Testis (tissue), 2 donors: ENCODE data around the gene ROBO1.

Experiments used
- POLR2A ChIP-seq: fragments of 450-650 bp; IDR thresholded peaks from one replicate; pipeline ENCODE4 v1.6.1; 2017; ENCODE audit warnings: antibody characterized with exemption, mild to moderate bottlenecking, moderate library complexity
- TF ChIP-seq, protein P1 (sequence below), 3 experiments: fragments of 450-650 bp in 2 of 3; fragments of 200-600 bp in 1 of 3; sonication (generic) in 1 of 3; IDR thresholded peaks; one replicate each; pipeline ENCODE4 v1.5.1; 2016 to 2019; ENCODE audit warnings: antibody characterized with exemption in 3 of 3, mild to moderate bottlenecking in 2 of 3, moderate library complexity in 1 of 3

DNA sequence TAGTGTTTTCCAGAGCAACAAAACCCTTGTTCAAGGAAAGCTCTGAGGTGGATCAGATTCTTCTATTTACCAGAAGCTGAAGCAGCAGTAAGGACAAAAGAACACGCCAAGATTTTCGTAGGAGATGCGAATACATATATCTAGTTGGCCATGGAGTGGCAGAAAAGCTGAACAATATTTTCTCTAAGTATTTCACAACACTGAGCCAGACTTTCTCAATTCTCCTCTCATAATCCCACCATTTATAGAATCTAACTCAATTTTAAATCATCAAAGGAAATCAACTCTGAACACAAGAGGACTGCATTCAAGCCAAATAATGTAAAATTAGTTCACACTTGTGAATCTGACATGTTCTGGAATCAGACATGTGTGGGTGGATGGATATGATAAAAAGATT is 775.0 kb downstream of the ROBO1 start:
- no peak for TF ChIP-seq POLR2A
- TF ChIP-seq, protein P1, sequence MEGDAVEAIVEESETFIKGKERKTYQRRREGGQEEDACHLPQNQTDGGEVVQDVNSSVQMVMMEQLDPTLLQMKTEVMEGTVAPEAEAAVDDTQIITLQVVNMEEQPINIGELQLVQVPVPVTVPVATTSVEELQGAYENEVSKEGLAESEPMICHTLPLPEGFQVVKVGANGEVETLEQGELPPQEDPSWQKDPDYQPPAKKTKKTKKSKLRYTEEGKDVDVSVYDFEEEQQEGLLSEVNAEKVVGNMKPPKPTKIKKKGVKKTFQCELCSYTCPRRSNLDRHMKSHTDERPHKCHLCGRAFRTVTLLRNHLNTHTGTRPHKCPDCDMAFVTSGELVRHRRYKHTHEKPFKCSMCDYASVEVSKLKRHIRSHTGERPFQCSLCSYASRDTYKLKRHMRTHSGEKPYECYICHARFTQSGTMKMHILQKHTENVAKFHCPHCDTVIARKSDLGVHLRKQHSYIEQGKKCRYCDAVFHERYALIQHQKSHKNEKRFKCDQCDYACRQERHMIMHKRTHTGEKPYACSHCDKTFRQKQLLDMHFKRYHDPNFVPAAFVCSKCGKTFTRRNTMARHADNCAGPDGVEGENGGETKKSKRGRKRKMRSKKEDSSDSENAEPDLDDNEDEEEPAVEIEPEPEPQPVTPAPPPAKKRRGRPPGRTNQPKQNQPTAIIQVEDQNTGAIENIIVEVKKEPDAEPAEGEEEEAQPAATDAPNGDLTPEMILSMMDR (IDR thresholded peaks at IDR 0.05), result no peak
